ENCODE measurements around the gene LSM7.

LSM7 gene

GRCh38 chr19:2274931-2275535 lies 53.4 kb downstream of the LSM7 start:
- peak; percentile 10 for DNase-seq

GRCh38 chr19:2274185-2274711 lies 54.1 kb downstream of the LSM7 start:
- DNase-seq = no peak

- DNase-seq = peak; percentile 74
Observed at GRCh38 chr19:2273356-2274184, 54.8 kb downstream of the LSM7 start.
